Activated CD8-positive, alpha-beta T cell treated with anti-CD3 and anti-CD28 coated beads for 36 hours (primary cell): ENCODE data around the gene EXOC5. TPM values are rescaled to one million over a fixed set of nuclear protein-coding genes. Genes with fewer than 3 reads are reported as not detected.
A peak's percentile ranks its signal among the peaks of the same experiment; 100 is the strongest.

ENCODE experiments used
- ATAC-seq: fragments of 200-7000 bp; cut with Tn5 transposase; one replicate; pipeline ENCODE4 v1.10.0; 2021; ENCODE audit warnings: mild to moderate bottlenecking, moderate library complexity
- CTCF ChIA-PET: fragments of 350-600 bp; sonication (Branson Sonifier 250); formaldehyde crosslinking; loops from one replicate; lab custom pipeline; 2021; ENCODE audit warnings: antibody characterized with exemption; lab: Charles Lee
- POLR2A ChIA-PET: fragments of 350-600 bp; sonication (Branson Sonifier 250); formaldehyde crosslinking; loops from one replicate; lab custom pipeline; 2021; ENCODE audit warnings: antibody characterized with exemption; lab: Charles Lee
- DNase-seq: peaks from one replicate; pipeline ENCODE4 v3.0.0-alpha.2; 2020
- H3K27ac Mint-ChIP-seq: one replicate; pipeline ENCODE4 v1.8.0; 2021; ENCODE audit warnings: mild to moderate bottlenecking, mixed read lengths
- H3K27me3 Mint-ChIP-seq: one replicate; pipeline ENCODE4 v1.8.0; 2021; ENCODE audit warnings: mixed read lengths
- H3K36me3 Mint-ChIP-seq: one replicate; pipeline ENCODE4 v1.8.0; 2021; ENCODE audit warnings: low read depth, mixed read lengths
- H3K4me1 Mint-ChIP-seq: one replicate; pipeline ENCODE4 v1.8.0; 2021; ENCODE audit warnings: low read depth, mixed read lengths
- H3K4me3 Mint-ChIP-seq: one replicate; pipeline ENCODE4 v1.8.0; 2021; ENCODE audit warnings: mild to moderate bottlenecking, moderate library complexity, mixed read lengths
- H3K9me3 Mint-ChIP-seq: one replicate; pipeline ENCODE4 v1.8.0; 2021; ENCODE audit warnings: mixed read lengths
- CTCF ChIP-seq: fragments of 200-600 bp; IDR thresholded peaks from one replicate; pipeline ENCODE4 v1.8.0; 2022; ENCODE audit warnings: antibody characterized with exemption, mild to moderate bottlenecking
- intact Hi-C: fragments of 100-400 bp; cut with micrococcal nuclease; formaldehyde crosslinking; loops from one replicate; pipeline ENCODE4 v1.10.0; 2022
- total RNA-seq, 2 experiments: library from RNA; stranded (reverse); gene quantifications; one replicate each; pipeline ENCODE4 v1.2.3, GENCODE V29; 2021

EXOC5 gene
- total RNA-seq, 2 experiments from 2014 or later = 72.8 to 75.1 TPM

- H3K4me3 Mint-ChIP-seq = no peak overlapping the region
- H3K9me3 Mint-ChIP-seq = no peaks in the 10 kb centered on the region
- CTCF ChIA-PET = interaction anchor here (1.4 kb wide), 1 partner anchor 82 kb away, joined by 3 read pairs; no protein-coding TSS in a partner anchor
- H3K27me3 Mint-ChIP-seq = no peaks in the 10 kb centered on the region
- intact Hi-C loops = no loop called here
- no peak for ATAC-seq
- DNase-seq = no peak
- TF ChIP-seq CTCF = no peak
- no peaks in the 10 kb centered on the region for H3K36me3 Mint-ChIP-seq
- POLR2A ChIA-PET = no interaction called here
- H3K4me1 Mint-ChIP-seq = no peaks in the 10 kb centered on the region
- no peak overlapping the region for H3K27ac Mint-ChIP-seq
Measured at GRCh38 chr14:57299511-57299910, 30.8 kb upstream of the EXOC5 start.

GRCh38 chr14:57297852-57298251 lies 29.1 kb upstream of the EXOC5 start:
- no peaks in the 10 kb centered on the region for H3K4me1 Mint-ChIP-seq
- no peak for TF ChIP-seq CTCF
- no peaks in the 10 kb centered on the region for H3K27me3 Mint-ChIP-seq
- no peaks in the 10 kb centered on the region for H3K9me3 Mint-ChIP-seq
- DNase-seq (no peak), ATAC-seq (no peak)
- CTCF ChIA-PET = no interaction called here
- POLR2A ChIA-PET = no interaction called here
- H3K4me3 Mint-ChIP-seq = no peak overlapping the region
- no peak overlapping the region for H3K27ac Mint-ChIP-seq
- H3K36me3 Mint-ChIP-seq = no peaks in the 10 kb centered on the region
- intact Hi-C loops = no loop called here

- no peak for ATAC-seq
- no peak for DNase-seq
- intact Hi-C loops = no loop called here
- H3K27ac Mint-ChIP-seq = no peak overlapping the region
- ChIA-PET CTCF (interaction anchor here (0.7 to 1.4 kb wide), 4 partner anchors 14 to 423 kb away, joined by 3 to 7 read pairs (median 4); no protein-coding TSS in a partner anchor), POLR2A (interaction anchor here (0.6 kb wide), 1 partner anchor 14 kb away, joined by 3 read pairs; no protein-coding TSS in a partner anchor)
- TF ChIP-seq CTCF = no peak
- H3K9me3 Mint-ChIP-seq = no peaks in the 10 kb centered on the region
- no peaks in the 10 kb centered on the region for H3K4me1 Mint-ChIP-seq
- no peaks in the 10 kb centered on the region for H3K27me3 Mint-ChIP-seq
- no peak overlapping the region for H3K4me3 Mint-ChIP-seq
- H3K36me3 Mint-ChIP-seq = no peaks in the 10 kb centered on the region
Measured at GRCh38 chr14:57295239-57295638, 26.5 kb upstream of the EXOC5 start.

- ChIA-PET CTCF (interaction anchor here (1.0 to 1.4 kb wide), 4 partner anchors 13 to 36 kb away, joined by 3 to 7 read pairs (median 4); no protein-coding TSS in a partner anchor), POLR2A (no interaction called here)
- TF ChIP-seq CTCF = peak; percentile 59
- no peak overlapping the region for H3K27ac Mint-ChIP-seq
- no peaks in the 10 kb centered on the region for H3K9me3 Mint-ChIP-seq
- H3K27me3 Mint-ChIP-seq = no peaks in the 10 kb centered on the region
- H3K4me3 Mint-ChIP-seq = no peak overlapping the region
- DNase-seq = no peak
- intact Hi-C loops = no loop called here
- H3K4me1 Mint-ChIP-seq = no peaks in the 10 kb centered on the region
- no peak for ATAC-seq
- H3K36me3 Mint-ChIP-seq = peaks cover 3% of the 10 kb centered on the region
Measured at GRCh38 chr14:57293866-57294837, 25.4 kb upstream of the EXOC5 start.
